ENCODE measurements around the gene MTURN.

DNA sequence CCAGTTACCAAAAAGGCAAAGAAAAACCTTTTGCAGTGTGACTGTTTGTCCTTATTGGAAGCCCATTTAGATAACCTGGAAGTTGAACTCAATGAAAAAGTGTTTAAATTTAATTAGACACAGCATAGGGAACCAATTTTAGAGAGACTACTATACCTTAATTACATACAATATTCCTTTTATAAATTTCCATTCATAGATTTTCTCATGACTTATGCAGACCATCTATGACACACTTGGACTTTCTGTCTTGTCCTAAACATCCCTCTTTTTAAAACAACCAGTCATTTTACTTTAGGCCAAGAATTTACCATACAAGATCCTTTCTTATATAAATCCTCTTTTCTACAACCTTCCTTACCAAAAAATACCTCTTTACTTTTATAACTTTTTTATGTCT lies 61.6 kb downstream of the MTURN start:
- TF ChIP-seq SPI1 (IDR thresholded peaks at IDR 0.05; ENCODE audit: borderline replicate concordance, low read depth, low read length) (no peak), TCF7L2 (IDR thresholded peaks at IDR 0.05; ENCODE audit: low read depth, low read length) (no peak), ZNF830 (CRISPR knock-in tag; IDR thresholded peaks at IDR 0.05) (no peak), EP300 (IDR thresholded peaks at IDR 0.05; ENCODE audit: low read length) (no peak), CBFA2T2 (conservative IDR thresholded peaks at IDR 0.05) (no peak), CHCHD3 (CRISPR knock-in tag; IDR thresholded peaks at IDR 0.05) (no peak)
